HG03175 (cell line): ENCODE results near the gene TLE1.

Experiments used
- ATAC-seq: cut with Tn5 transposase; IDR thresholded peaks from one replicate; pipeline ENCODE4 v1.9.1; 2021; ENCODE audit warnings: mild to moderate bottlenecking, moderate library complexity; ENCODE audit not compliant: unreplicated experiment

The TLE1 gene

GRCh38 chr9:81686614-81687520 lies 2.5 kb downstream of the TLE1 start:
- ATAC-seq = no peak

GRCh38 chr9:81685763-81686613 lies 3.4 kb downstream of the TLE1 start:
- no peak for ATAC-seq

GRCh38 chr9:81684635-81685034 lies 4.7 kb downstream of the TLE1 start:
- no peak for ATAC-seq

GRCh38 chr9:81683704-81684103 lies 5.6 kb downstream of the TLE1 start:
- ATAC-seq = no peak

GRCh38 chr9:81683238-81683637 lies 6.1 kb downstream of the TLE1 start:
- no peak for ATAC-seq

- ATAC-seq = no peak
Measured at GRCh38 chr9:81682797-81683196, 6.5 kb downstream of the TLE1 start.

- ATAC-seq = no peak
Measured at GRCh38 chr9:81682177-81682576, 7.2 kb downstream of the TLE1 start.

- no peak for ATAC-seq
Measured at GRCh38 chr9:81680506-81680905, 8.8 kb downstream of the TLE1 start.

- ATAC-seq = no peak
Measured at GRCh38 chr9:81680006-81680405, 9.3 kb downstream of the TLE1 start.

- ATAC-seq = no peak
Measured at GRCh38 chr9:81678088-81678487, 11.3 kb downstream of the TLE1 start.

GRCh38 chr9:81676395-81676794 lies 13.0 kb downstream of the TLE1 start:
- no peak for ATAC-seq

- no peak for ATAC-seq
Measured at GRCh38 chr9:81673310-81673709, 16.0 kb downstream of the TLE1 start.

GRCh38 chr9:81671880-81672280 lies 17.5 kb downstream of the TLE1 start:
- ATAC-seq = no peak

- ATAC-seq = no peak
Measured at GRCh38 chr9:81669866-81670265, 19.5 kb downstream of the TLE1 start.

- no peak for ATAC-seq
Measured at GRCh38 chr9:81669041-81669651, 20.2 kb downstream of the TLE1 start.

GRCh38 chr9:81666123-81666522 lies 23.2 kb downstream of the TLE1 start:
- no peak for ATAC-seq

- no peak for ATAC-seq
Measured at GRCh38 chr9:81665322-81665871, 23.9 kb downstream of the TLE1 start.

- no peak for ATAC-seq
Measured at GRCh38 chr9:81664638-81665222, 24.6 kb downstream of the TLE1 start.

- ATAC-seq = no peak
Measured at GRCh38 chr9:81661339-81661738, 28.0 kb downstream of the TLE1 start.

- ATAC-seq = no peak
Measured at GRCh38 chr9:81656871-81657337, 32.4 kb downstream of the TLE1 start.

GRCh38 chr9:81656004-81656403 lies 33.3 kb downstream of the TLE1 start:
- peak; percentile 92 for ATAC-seq
